Measurements from ENCODE around the gene CAMK2B.

The CAMK2B gene

DNA sequence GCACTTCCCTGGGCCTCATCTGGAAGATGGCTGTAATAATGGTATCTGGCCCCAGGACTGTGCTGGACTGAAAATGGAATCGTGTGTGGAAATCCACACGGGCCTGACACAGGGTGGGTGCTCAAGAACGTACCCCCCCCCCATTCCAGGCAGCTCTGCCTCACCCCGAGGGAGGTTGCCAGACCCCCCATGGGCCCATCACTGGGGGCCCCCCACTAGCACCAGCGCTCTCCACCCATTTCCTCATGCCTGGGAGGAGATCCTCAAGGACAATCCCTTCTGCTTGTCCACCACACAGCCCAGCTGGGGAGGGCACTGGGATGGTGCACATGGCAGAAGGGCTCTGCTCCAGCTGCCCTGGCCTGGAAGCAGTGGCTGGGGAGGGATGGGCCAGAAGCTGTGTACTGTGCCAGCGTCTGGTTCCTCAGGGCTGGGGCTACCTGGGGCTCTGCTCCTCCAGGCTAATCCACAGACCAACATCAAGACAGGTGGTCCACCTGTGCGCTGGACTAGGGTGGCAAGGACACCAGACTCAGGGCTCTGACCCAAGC lies 55.4 kb downstream of the CAMK2B start:
- TF ChIP-seq, protein P1, sequence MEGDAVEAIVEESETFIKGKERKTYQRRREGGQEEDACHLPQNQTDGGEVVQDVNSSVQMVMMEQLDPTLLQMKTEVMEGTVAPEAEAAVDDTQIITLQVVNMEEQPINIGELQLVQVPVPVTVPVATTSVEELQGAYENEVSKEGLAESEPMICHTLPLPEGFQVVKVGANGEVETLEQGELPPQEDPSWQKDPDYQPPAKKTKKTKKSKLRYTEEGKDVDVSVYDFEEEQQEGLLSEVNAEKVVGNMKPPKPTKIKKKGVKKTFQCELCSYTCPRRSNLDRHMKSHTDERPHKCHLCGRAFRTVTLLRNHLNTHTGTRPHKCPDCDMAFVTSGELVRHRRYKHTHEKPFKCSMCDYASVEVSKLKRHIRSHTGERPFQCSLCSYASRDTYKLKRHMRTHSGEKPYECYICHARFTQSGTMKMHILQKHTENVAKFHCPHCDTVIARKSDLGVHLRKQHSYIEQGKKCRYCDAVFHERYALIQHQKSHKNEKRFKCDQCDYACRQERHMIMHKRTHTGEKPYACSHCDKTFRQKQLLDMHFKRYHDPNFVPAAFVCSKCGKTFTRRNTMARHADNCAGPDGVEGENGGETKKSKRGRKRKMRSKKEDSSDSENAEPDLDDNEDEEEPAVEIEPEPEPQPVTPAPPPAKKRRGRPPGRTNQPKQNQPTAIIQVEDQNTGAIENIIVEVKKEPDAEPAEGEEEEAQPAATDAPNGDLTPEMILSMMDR (IDR thresholded peaks at IDR 0.05; ENCODE audit: low read depth, low read length): no peak
- no peak overlapping the region for H3K4me3 ChIP-seq (ENCODE audit: low read depth, low read length)

DNA sequence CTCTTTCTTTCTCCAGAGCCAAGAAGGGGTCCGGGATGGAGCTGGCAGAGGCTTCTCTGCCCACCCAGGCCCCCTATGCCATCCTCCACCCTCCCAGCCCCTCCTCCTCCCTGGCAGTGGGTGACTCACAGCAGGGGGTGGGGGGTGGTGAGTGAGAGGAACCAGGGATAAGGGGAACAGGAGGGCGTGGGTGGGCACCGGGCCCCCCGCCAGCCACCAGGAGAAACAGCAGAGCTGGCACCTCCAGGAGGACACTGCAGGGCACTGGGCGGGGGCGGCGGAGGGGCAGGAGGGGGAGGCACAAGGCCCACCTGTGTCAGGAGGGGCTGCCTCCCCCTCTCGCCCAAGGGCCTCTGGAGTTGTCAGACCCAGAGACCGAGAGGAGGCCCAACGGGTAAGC lies 56.0 kb downstream of the CAMK2B start:
- TF ChIP-seq, protein P1 (IDR thresholded peaks at IDR 0.05; ENCODE audit: low read depth, low read length): no peak
- no peak overlapping the region for H3K4me3 ChIP-seq (ENCODE audit: low read depth, low read length)

DNA sequence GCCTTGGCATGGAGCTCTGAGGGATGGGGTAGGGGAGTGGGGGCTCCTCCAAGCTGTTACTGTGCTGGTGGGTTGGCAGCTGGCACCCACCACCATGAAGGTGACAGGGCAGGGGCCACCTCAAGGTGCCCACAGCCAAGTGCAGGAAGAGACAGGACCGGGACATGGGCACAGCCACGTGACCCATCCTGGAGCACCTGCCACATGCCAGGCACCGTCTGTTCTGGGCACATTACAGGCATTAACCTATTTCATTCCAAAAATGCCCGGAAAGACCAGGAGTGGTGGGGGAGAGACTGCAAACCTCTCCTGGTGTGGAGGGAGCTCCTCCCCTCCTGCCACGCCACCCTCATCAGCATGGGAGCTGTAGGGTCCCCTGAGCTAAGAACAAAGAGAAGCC lies 56.7 kb downstream of the CAMK2B start:
- TF ChIP-seq, protein P1 (IDR thresholded peaks at IDR 0.05; ENCODE audit: low read depth, low read length): no peak
- H3K4me3 ChIP-seq (ENCODE audit: low read depth, low read length): no peak overlapping the region

DNA sequence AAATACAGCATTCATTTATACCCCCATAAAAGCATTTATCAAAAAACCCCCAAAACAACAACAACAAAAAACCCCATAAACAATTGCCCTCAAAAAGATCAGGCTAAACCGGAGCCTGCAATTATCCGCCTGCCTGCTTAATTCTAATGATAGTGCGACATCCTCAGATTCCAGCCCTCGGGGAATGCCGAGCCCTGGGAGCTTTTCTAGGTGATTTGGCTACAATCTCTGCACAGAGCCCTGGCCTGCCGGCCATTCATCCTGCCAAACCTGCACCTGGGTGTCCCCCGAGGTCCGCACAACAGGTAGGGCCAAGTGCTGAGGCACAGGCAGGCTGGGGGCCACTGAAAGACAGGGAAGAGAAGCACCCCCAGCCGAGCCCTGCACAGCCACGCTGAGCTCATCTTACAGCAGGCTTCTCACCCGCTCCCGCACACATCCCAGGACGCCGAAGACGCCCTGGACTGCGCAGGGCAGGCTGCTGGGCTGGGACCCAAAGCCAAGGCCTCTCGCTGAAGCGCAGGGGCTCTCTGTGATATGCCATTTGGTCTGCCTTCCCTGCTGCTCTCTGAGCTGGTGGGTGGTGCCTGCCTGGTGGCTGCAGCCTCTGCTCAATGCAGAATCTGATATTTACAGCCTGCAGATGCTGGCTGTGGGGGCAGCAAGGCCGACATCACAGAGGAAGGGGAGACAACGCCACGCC lies 57.5 kb downstream of the CAMK2B start:
- H3K4me3 ChIP-seq (ENCODE audit: low read depth, low read length): no peak overlapping the region
- TF ChIP-seq, protein P1 (IDR thresholded peaks at IDR 0.05; ENCODE audit: low read depth, low read length): no peak

DNA sequence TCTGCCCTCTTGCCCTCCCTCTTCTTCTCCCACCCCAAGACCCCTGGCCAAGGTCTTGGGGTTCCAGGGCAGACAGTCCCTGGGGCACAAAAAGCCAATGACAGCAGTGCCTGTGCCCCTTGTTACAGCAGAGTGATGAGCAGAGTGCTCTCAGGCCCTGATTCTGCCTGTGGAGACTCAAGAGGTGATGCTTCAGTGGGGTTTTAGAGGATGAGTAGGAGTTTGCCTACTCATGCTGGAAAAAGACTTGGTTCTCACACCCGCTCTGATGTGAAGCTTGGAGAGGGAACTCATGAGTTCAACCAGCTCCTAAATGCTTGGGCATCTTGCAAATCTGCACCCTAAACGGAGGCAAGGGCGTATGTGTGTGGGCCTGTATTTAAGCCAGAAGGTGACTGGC lies 58.2 kb downstream of the CAMK2B start:
- H3K4me3 ChIP-seq (ENCODE audit: low read depth, low read length): no peak overlapping the region
- TF ChIP-seq, protein P1 (IDR thresholded peaks at IDR 0.05; ENCODE audit: low read depth, low read length): no peak

DNA sequence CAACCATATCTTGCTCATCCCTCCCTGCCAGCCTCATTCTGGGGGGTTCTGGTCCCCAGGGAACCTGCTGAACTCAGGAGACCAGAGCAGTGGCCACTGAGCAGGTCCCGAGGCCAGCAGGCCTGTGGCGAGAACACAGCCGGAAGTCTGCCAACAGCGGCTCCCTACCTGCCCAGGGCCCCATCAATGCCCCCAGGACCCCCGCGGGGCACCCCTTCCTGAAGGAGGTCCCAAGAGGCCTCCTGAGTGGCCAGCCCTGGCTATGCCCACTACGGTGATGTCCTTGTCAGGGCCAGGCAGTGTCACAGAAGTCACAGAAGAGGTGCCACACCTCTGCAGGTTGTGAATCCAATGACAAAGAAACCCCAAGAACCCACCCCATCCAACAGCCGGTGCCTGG lies 58.9 kb downstream of the CAMK2B start:
- H3K4me3 ChIP-seq (ENCODE audit: low read depth, low read length): no peak overlapping the region
- TF ChIP-seq, protein P1 (IDR thresholded peaks at IDR 0.05; ENCODE audit: low read depth, low read length): no peak

DNA sequence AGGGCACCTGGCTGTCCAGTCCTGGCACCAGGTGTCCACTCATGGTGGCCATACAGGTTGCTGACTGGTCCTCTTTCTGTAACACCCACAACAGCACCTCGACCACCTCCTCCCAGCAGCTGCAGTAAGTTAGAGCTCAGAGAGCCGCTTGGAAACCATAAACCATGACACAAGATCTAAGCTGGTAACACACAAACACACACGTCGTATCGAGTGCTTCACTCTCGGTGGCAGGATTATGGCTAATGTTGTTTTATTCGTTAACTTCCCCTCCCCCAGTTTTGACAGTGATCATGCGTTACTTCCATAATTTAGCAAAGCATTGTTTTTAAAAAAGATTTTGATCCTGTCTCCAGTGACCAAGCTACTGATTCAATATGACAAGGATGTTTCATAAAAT lies 59.7 kb downstream of the CAMK2B start:
- TF ChIP-seq, protein P1 (IDR thresholded peaks at IDR 0.05; ENCODE audit: low read depth, low read length): no peak
- H3K4me3 ChIP-seq (ENCODE audit: low read depth, low read length): no peak overlapping the region

All from WI38 (cell line).